GM12878 (cell line): Measurements from ENCODE around the gene PLXNB2. TPM values are rescaled to one million over a fixed set of nuclear protein-coding genes. Genes with fewer than 3 reads are reported as not detected.
A peak's percentile ranks its signal among the peaks of the same experiment; 100 is the strongest.

Experiments used
- ATAC-seq: fragments of 200-7000 bp; cut with Tn5 transposase; 3 replicates; pipeline ENCODE4 v1.9.1; 2020; ENCODE audit warnings: mild to moderate bottlenecking, moderate library complexity
- BruUV-seq: library from RNA; stranded (reverse); fragments of 400-500 nt; replicated peaks from 2 replicates; lab custom pipeline; 2021; lab: Mats Ljungman, UMichigan
- CTCF ChIA-PET: fragments of 300-600 bp; sonication (Branson Sonifier 250); formaldehyde crosslinking; extraction: SDS; loops from one replicate; lab custom pipeline; 2021; ENCODE audit warnings: inconsistent platforms; lab: Yijun Ruan, JAX
- POLR2A ChIA-PET: fragments of 350-600 bp; formaldehyde crosslinking; extraction: SDS; loops from one replicate; lab custom pipeline; 2021; ENCODE audit warnings: inconsistent platforms; lab: Charles Lee
- RAD21 ChIA-PET: fragments of 300-600 bp; sonication (Branson Sonifier 250); formaldehyde crosslinking; loops from one replicate; lab custom pipeline; 2023; ENCODE audit warnings: antibody characterized with exemption; ENCODE audit not compliant: unreplicated experiment; lab: Charles Lee
- SMC1A ChIA-PET: fragments of 300-600 bp; sonication (Branson Sonifier 250); formaldehyde crosslinking; loops from one replicate; lab custom pipeline; 2023; ENCODE audit not compliant: unreplicated experiment, uncharacterized antibody; lab: Charles Lee
- DNase-seq: peaks from one replicate; pipeline ENCODE4 v3.0.0-alpha.2; 2011; ENCODE audit warnings: low read depth, low spot score
- FAIRE-seq: peaks from 3 replicates; lab custom pipeline; 2011; peaks lifted over from hg19 to GRCh38; lab: Jason Lieb, UNC
- H2AFZ ChIP-seq: 2 replicates; pipeline ENCODE4 v1.6.0; 2011; ENCODE audit warnings: low read depth, low read length, control low read depth; ENCODE audit not compliant: control insufficient read depth
- H3K27ac ChIP-seq: 2 replicates; pipeline ENCODE4 v1.5.1; 2011; ENCODE audit warnings: control low read depth; ENCODE audit not compliant: control insufficient read depth, insufficient read depth
- H3K27me3 ChIP-seq, 2 experiments: replicated peaks in 1 of 2; 2 replicates each; pipeline versions ENCODE4 v1.6.0 to v1.6.1; 2011; ENCODE audit warnings: low read length in 1 of 2; ENCODE audit not compliant: control insufficient read depth in 2 of 2, insufficient read depth in 2 of 2
- H3K36me3 ChIP-seq, 2 experiments: 2 replicates each; pipeline ENCODE4 v1.5.1; 2011; ENCODE audit warnings: low read length in 1 of 2; ENCODE audit not compliant: control insufficient read depth in 2 of 2, insufficient read depth in 2 of 2
- H3K4me1 ChIP-seq: 2 replicates; pipeline ENCODE4 v1.6.1; 2011; ENCODE audit warnings: mild to moderate bottlenecking, low read length, moderate library complexity, mixed read lengths; ENCODE audit not compliant: control insufficient read depth, insufficient read depth
- H3K4me2 ChIP-seq: 2 replicates; pipeline ENCODE4 v1.6.0; 2011; ENCODE audit warnings: control low read depth; ENCODE audit not compliant: control insufficient read depth, insufficient read depth
- H3K4me3 ChIP-seq: fragments of 200-600 bp; sonication (generic); 2 replicates; pipeline ENCODE4 v1.5.1; 2016
- H3K79me2 ChIP-seq: 2 replicates; pipeline ENCODE4 v1.6.0; 2011; ENCODE audit warnings: low read length; ENCODE audit not compliant: control insufficient read depth, insufficient read depth
- H3K9ac ChIP-seq: 2 replicates; pipeline ENCODE4 v1.8.0; 2011; ENCODE audit warnings: low read length, control low read depth, mixed read lengths; ENCODE audit not compliant: control insufficient read depth, insufficient read depth
- H3K9me3 ChIP-seq: replicated peaks from 3 replicates; pipeline ENCODE4 v1.5.1; 2011; ENCODE audit warnings: mild to moderate bottlenecking, low read length; ENCODE audit not compliant: control insufficient read depth, insufficient read depth
- H4K20me1 ChIP-seq: 2 replicates; pipeline ENCODE4 v1.6.0; 2011; ENCODE audit not compliant: control insufficient read depth, insufficient read depth
- ASH2L ChIP-seq: fragments of 300-600, 200-600 bp; sonication (generic); IDR thresholded peaks from 2 replicates; pipeline ENCODE4 v1.6.1; 2017; ENCODE audit warnings: low read depth, mild to moderate bottlenecking, borderline replicate concordance
- ATF7 ChIP-seq: fragments of 450-650 bp; IDR thresholded peaks from 2 replicates; pipeline ENCODE4 v1.6.1; 2016; ENCODE audit warnings: low read depth, mild to moderate bottlenecking
- CBX3 ChIP-seq: fragments of 200-600 bp; sonication (generic); IDR thresholded peaks from 2 replicates; pipeline ENCODE4 v1.6.1; 2016; ENCODE audit warnings: low read depth, borderline replicate concordance
- CBX5 ChIP-seq: sonication (generic); IDR thresholded peaks from 2 replicates; pipeline ENCODE4 v1.6.1; 2016; ENCODE audit warnings: low read depth, moderate library complexity, mild to moderate bottlenecking, inconsistent platforms
- CREB1 ChIP-seq: IDR thresholded peaks from 2 replicates; pipeline ENCODE4 v1.6.1; 2012; ENCODE audit warnings: low read depth, mild to moderate bottlenecking, inconsistent platforms
- CTCF ChIP-seq, 3 experiments: IDR thresholded peaks in 2 of 3; conservative IDR thresholded peaks in 1 of 3; 2 replicates each; pipeline ENCODE4 v1.5.1; 2011; ENCODE audit warnings: low read depth in 3 of 3, low read length in 3 of 3, mild to moderate bottlenecking in 3 of 3, control low read depth in 2 of 3, moderate library complexity in 2 of 3, inconsistent platforms in 1 of 3, mixed read lengths in 1 of 3; ENCODE audit not compliant: control insufficient read depth in 2 of 3, insufficient read depth in 1 of 3; ENCODE audit errors: extremely low read depth in 1 of 3
- GABPA ChIP-seq: IDR thresholded peaks from 2 replicates; pipeline ENCODE4 v1.6.1; 2014; ENCODE audit warnings: antibody characterized with exemption, low read depth, mild to moderate bottlenecking, inconsistent platforms
- NFXL1 ChIP-seq: fragments of 450-650 bp; IDR thresholded peaks from 2 replicates; pipeline ENCODE4 v1.6.1; 2017; ENCODE audit warnings: antibody characterized with exemption, mild to moderate bottlenecking, borderline replicate concordance
- NKRF ChIP-seq: fragments of 450-650 bp; conservative IDR thresholded peaks from 2 replicates; pipeline ENCODE4 v1.6.1; 2017; ENCODE audit warnings: mild to moderate bottlenecking, moderate library complexity
- NR2C2 ChIP-seq: IDR thresholded peaks from 2 replicates; pipeline ENCODE4 v1.6.1; 2011; ENCODE audit warnings: borderline replicate concordance, low read depth; ENCODE audit not compliant: control insufficient read depth, insufficient read length
- PAX5 ChIP-seq: IDR thresholded peaks from 2 replicates; pipeline ENCODE4 v1.6.1; 2011; ENCODE audit warnings: low read depth, low read length, borderline replicate concordance
- RB1 ChIP-seq: fragments of 450-650 bp; formaldehyde crosslinking; IDR thresholded peaks from 2 replicates; pipeline ENCODE4 v1.6.1; 2017; ENCODE audit warnings: mild to moderate bottlenecking, borderline replicate concordance
- SMAD5 ChIP-seq: IDR thresholded peaks from 2 replicates; pipeline ENCODE4 v1.6.1; 2016; ENCODE audit warnings: antibody characterized with exemption, low read depth
- STAT3 ChIP-seq: IDR thresholded peaks from 2 replicates; pipeline ENCODE4 v1.6.1; 2011; ENCODE audit warnings: low read depth, low read length, improper control_type of control experiment
- SUPT20H ChIP-seq: IDR thresholded peaks from 2 replicates; pipeline ENCODE4 v1.6.1; 2011; ENCODE audit warnings: low read depth, mild to moderate bottlenecking, low read length, moderate library complexity, borderline replicate concordance; ENCODE audit not compliant: control insufficient read depth
- USF1 ChIP-seq: IDR thresholded peaks from 2 replicates; pipeline ENCODE4 v1.6.1; 2011; ENCODE audit warnings: borderline replicate concordance, low read depth, mild to moderate bottlenecking, moderate library complexity, mixed read lengths, low read length; ENCODE audit not compliant: insufficient read depth; ENCODE audit errors: extremely low read length
- ZNF24 ChIP-seq: fragments of 450-650 bp; IDR thresholded peaks from 2 replicates; pipeline ENCODE4 v1.6.1; 2017; ENCODE audit warnings: antibody characterized with exemption, mild to moderate bottlenecking
- ZNF384 ChIP-seq: IDR thresholded peaks from 2 replicates; pipeline ENCODE4 v1.6.1; 2012; ENCODE audit warnings: low read depth, mild to moderate bottlenecking, low read length, improper control_type of control experiment, borderline replicate concordance
- WGBS: methylation state at CpG from one replicate; pipeline ENCODE4 v1.1.6; 2016; ENCODE audit warnings: low lambda C conversion rate; ENCODE audit not compliant: insufficient replicate concordance, insufficient coverage; ENCODE audit errors: missing lambda C conversion rate; 5-methylcytosine and 5-hydroxymethylcytosine counted together
- in situ Hi-C: fragments of 300-500 bp; cut with MboI; formaldehyde crosslinking; loops from 9 replicates; pipeline ENCODE4 v1.14.3; 2018; ENCODE audit warnings: mixed read lengths
- intact Hi-C: fragments of 100-400 bp; cut with micrococcal nuclease; formaldehyde crosslinking; loops from one replicate; pipeline ENCODE4 v1.14.2; 2022; ENCODE audit not compliant: unreplicated experiment
- polyA plus RNA-seq, 11 experiments: library from polyadenylated mRNA; depleted of rRNA in 4 of 11; unstranded in 6 of 11; stranded (reverse) in 5 of 11; fragments of >200 nt; fragmentation: Nextera tagmentation in 4 of 11; fragmentation: Illumina TruSeq in 1 of 11; extraction: Ambion mirVana in 4 of 11; extraction: Trizol in 1 of 11; gene quantifications; 1 replicate in 1 of 11; 2 replicates in 10 of 11; pipeline versions ENCODE4 v1.2.1 to v1.2.3, GENCODE V29; 2011 to 2016; ENCODE audit warnings: inconsistent platforms in 2 of 11, missing spikeins in 2 of 11, low read depth in 1 of 11
- total RNA-seq, 4 experiments: library from RNA; depleted of rRNA in 3 of 4; stranded (reverse); fragments of >200 nt in 3 of 4; fragmentation: Illumina TruSeq in 1 of 4; extraction: Trizol in 1 of 4; gene quantifications; 2 replicates each; pipeline versions ENCODE4 v1.2.1 to v1.2.3, GENCODE V29; 2013 to 2021

Gene PLXNB2
- total and polyA plus RNA-seq, 10 of the 15 experiments (the other 5 are each of a cell fraction or from before 2014, with no cell fraction given): 0.68 to 134 (median 41.9) TPM

- DNase-seq (no peak), FAIRE-seq (no peak), ATAC-seq (peak; percentile 88)
- in situ Hi-C loops: no loop called here
- Histone ChIP-seq H4K20me1 (0 out of 2 replicates have a peak, but pooled peaks cover 3% of the 10 kb centered on the region), H3K27ac (peak overlapping the region; percentile 51; the same call in 1 of the 2 replicates), H3K79me2 (peaks cover 5% of the 10 kb centered on the region), H3K4me3 (peak overlapping the region; percentile 80), H3K4me1 (0 out of 2 replicates have a peak, but pooled peaks cover 3% of the 10 kb centered on the region), H2AFZ (peak overlapping the region; percentile 87), H3K36me3 (peaks cover 0 to 4% of the 10 kb centered on the region in 2 experiments; a peak in 1 of 4 replicates), H3K9ac (peak overlapping the region; percentile 68; the same call in 1 of the 2 replicates), H3K4me2 (peak overlapping the region; percentile 84), H3K9me3 (no peaks in the 10 kb centered on the region), H3K27me3 (no peaks in the 10 kb centered on the region)
- ChIA-PET RAD21 (interaction anchor here (0.7 to 2.7 kb wide), 9 partner anchors 15 to 382 kb away, joined by 3 to 26 read pairs (median 5); partner anchors contain the start of gene HDAC10), SMC1A (interaction anchor here (0.7 to 2.5 kb wide), 12 partner anchors 14 to 131 kb away, joined by 3 to 11 read pairs (median 4); partner anchors contain the start of genes HDAC10 and PLXNB2), POLR2A (interaction anchor here (0.6 to 1.0 kb wide), 3 partner anchors 9 to 239 kb away, joined by 3 to 4 read pairs (median 3); no protein-coding TSS in a partner anchor), CTCF (interaction anchor here (0.6 to 2.7 kb wide), 23 partner anchors 9 to 279 kb away, joined by 3 to 30 read pairs (median 9); partner anchors contain the start of genes HDAC10 and MAPK12)
- no TSS peak for BruUV-seq
- intact Hi-C loops: loop anchor here (1.0 kb wide), 2 partner anchors 66 to 90 kb away; no protein-coding TSS in a partner anchor
- WGBS: 1% methylated on average over 24 of the region's 26 CpGs
- TF ChIP-seq CTCF (IDR thresholded peaks at IDR 0.05 in 2 of 3, conservative IDR thresholded peaks at IDR 0.05 in 1 of 3; ENCODE audit: control insufficient read depth in 2 of 3, extremely low read depth in 1 of 3, insufficient read depth in 1 of 3, low read depth in 3 of 3, low read length in 3 of 3) (peak; percentile 96 to 99 (median 96); a peak in 5 of 6 replicates), SUPT20H (no peak), ZNF384 (no peak), CBX3 (no peak), NFXL1 (no peak), ATF7 (no peak), STAT3 (no peak), NKRF (peak; percentile 53), ZNF24 (0 out of 2 replicates have a peak, but pooled peaks have one; percentile 29), SMAD5 (no peak), CREB1 (0 out of 2 replicates have a peak, but pooled peaks have one; percentile 21), NR2C2 (no peak), ASH2L (no peak), RB1 (no peak), USF1 (no peak), GABPA (no peak), CBX5 (no peak), PAX5 (no peak)
Observed at GRCh38 chr22:50341977-50342650, 34.7 kb upstream of the PLXNB2 start.
